ENCODE results near the gene OR51B6. TPM values are rescaled to one million over a fixed set of nuclear protein-coding genes. Genes with fewer than 3 reads are reported as not detected.
"Not testable (repeated sequence)": the region's sequence is repeated elsewhere in the genome, so short reads cannot be mapped to it uniquely, and the experiment has no call there.

OR51B6 gene
- total and polyA plus RNA-seq, 3 experiments from 2014 or later = not detected

GRCh38 chr11:5324197-5324596, 27.1 kb upstream of the OR51B6 start, which contains the start of gene OR51B2:
TSS of gene OR51B2 (minus strand) at chr11:5324297. CDS start at chr11:5324297, 0 bp downstream.
- Mint-ChIP-seq H3K27ac (no peak within 1 kb of the TSS), H3K27me3 (no peaks in the 10 kb centered on the region), H3K4me1 (no peaks in the 10 kb centered on the region), H3K36me3 (no peaks in the 10 kb centered on the region), H3K9me3 (peaks cover 0 to 7% (median 0%) of the 10 kb centered on the region in 5 donors), H3K4me3 (no peak within 1 kb of the TSS)
- Histone ChIP-seq H3K4me1 (ENCODE audit: insufficient read depth, low read length) (no peaks in the 10 kb centered on the region), H3K27ac (ENCODE audit: low read depth, low read length) (no peak within 1 kb of the TSS), H3K4me3 (ENCODE audit: low read length) (no peak within 1 kb of the TSS), H3K27me3 (ENCODE audit: insufficient read depth, low read length, poor library complexity, severe bottlenecking) (no peaks in the 10 kb centered on the region), H3K36me3 (ENCODE audit: insufficient read depth, low read length) (no peaks in the 10 kb centered on the region), H3K9me3 (ENCODE audit: low read length) (no peaks in the 10 kb centered on the region)
- ChIA-PET POLR2A (no interaction called here), CTCF (no interaction called here)
- DNase-seq = no peak

- Mint-ChIP-seq H3K4me3 (no peak overlapping the region), H3K27ac (no peak overlapping the region), H3K4me1 (no peaks in the 10 kb centered on the region), H3K27me3 (peaks cover 8 to 9% of the 10 kb centered on the region in 2 donors), H3K36me3 (no peaks in the 10 kb centered on the region), H3K9me3 (peaks cover 0 to 4% (median 0%) of the 10 kb centered on the region in 5 donors)
- no peak for DNase-seq
- POLR2A ChIA-PET = no interaction called here
- H3K27ac ChIP-seq (ENCODE audit: low read depth, low read length) = no peak overlapping the region
- no peaks in the 10 kb centered on the region for H3K9me3 ChIP-seq (ENCODE audit: low read length)
- CTCF ChIA-PET = no interaction called here
- no peaks in the 10 kb centered on the region for H3K4me1 ChIP-seq (ENCODE audit: insufficient read depth, low read length)
- no peak overlapping the region for H3K4me3 ChIP-seq (ENCODE audit: low read length)
- no peaks in the 10 kb centered on the region for H3K27me3 ChIP-seq (ENCODE audit: insufficient read depth, low read length, poor library complexity, severe bottlenecking)
- H3K36me3 ChIP-seq (ENCODE audit: insufficient read depth, low read length) = no peaks in the 10 kb centered on the region
Measured at GRCh38 chr11:5335170-5335569, 16.1 kb upstream of the OR51B6 start.

- no peak for DNase-seq
- peaks cover 0 to 4% (median 0%) of the 10 kb centered on the region in 5 donors for H3K9me3 Mint-ChIP-seq
Measured at GRCh38 chr11:5336331-5336730, 15.0 kb upstream of the OR51B6 start.

GRCh38 chr11:5337253-5337652, 14.1 kb upstream of the OR51B6 start:
- CTCF ChIA-PET, H3K4me3 Mint-ChIP-seq: not testable (repeated sequence)

More at GRCh38 chr11:5336331-5336730, 15.0 kb upstream of the OR51B6 start:
- Histone ChIP-seq H3K4me3 (ENCODE audit: low read length) (no peak overlapping the region), H3K4me1 (ENCODE audit: insufficient read depth, low read length) (no peaks in the 10 kb centered on the region), H3K36me3 (ENCODE audit: insufficient read depth, low read length) (no peaks in the 10 kb centered on the region), H3K9me3 (ENCODE audit: low read length) (no peaks in the 10 kb centered on the region), H3K27me3 (ENCODE audit: insufficient read depth, low read length, poor library complexity, severe bottlenecking) (no peaks in the 10 kb centered on the region), H3K27ac (ENCODE audit: low read depth, low read length) (no peak overlapping the region)
- H3K4me3 Mint-ChIP-seq = no peak overlapping the region
- no peak overlapping the region for H3K27ac Mint-ChIP-seq
- H3K4me1 Mint-ChIP-seq = no peaks in the 10 kb centered on the region
- no peaks in the 10 kb centered on the region for H3K36me3 Mint-ChIP-seq
- CTCF ChIA-PET = no interaction called here
- POLR2A ChIA-PET = no interaction called here
- H3K27me3 Mint-ChIP-seq = peaks cover 9 to 10% of the 10 kb centered on the region in 2 donors

DNA sequence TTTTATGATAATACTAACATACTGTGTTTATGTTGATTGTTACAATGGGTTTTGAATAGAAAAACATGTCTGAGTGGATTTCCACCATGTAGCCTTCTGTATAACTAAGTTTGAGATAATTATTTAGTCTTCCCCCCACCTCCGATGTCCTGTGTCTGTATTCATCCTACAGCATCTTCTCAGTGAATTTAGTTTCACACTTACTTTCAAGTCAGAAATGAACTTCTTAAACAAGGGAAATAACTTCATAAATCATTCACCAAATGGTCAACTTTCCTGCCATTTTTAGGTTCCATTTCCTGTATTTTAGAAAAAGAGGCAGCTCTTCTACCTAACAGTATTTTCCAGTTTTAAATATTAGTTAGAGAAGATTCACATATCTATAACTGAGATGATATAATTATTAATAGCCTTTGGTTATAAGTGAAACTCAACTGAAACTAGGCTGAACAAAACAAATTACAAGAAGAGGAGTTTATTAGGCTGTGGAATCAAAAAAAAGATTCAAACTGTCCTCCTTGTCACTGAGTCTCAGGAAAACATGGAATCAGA, 11.5 kb upstream of the OR51B6 start:
- CTCF ChIA-PET = no interaction called here
- H3K27ac ChIP-seq (ENCODE audit: low read depth, low read length) = no peak overlapping the region
- no peak overlapping the region for H3K27ac Mint-ChIP-seq
- H3K4me3 Mint-ChIP-seq = no peak overlapping the region
- no peaks in the 10 kb centered on the region for H3K4me1 Mint-ChIP-seq
- no peak overlapping the region for H3K4me3 ChIP-seq (ENCODE audit: low read length)
- peaks cover 0 to 4% (median 0%) of the 10 kb centered on the region in 5 donors for H3K9me3 Mint-ChIP-seq
- peaks cover 9 to 14% of the 10 kb centered on the region in 2 donors for H3K27me3 Mint-ChIP-seq
- H3K36me3 ChIP-seq (ENCODE audit: insufficient read depth, low read length) = no peaks in the 10 kb centered on the region
- POLR2A ChIA-PET = no interaction called here
- no peaks in the 10 kb centered on the region for H3K36me3 Mint-ChIP-seq
- no peaks in the 10 kb centered on the region for H3K27me3 ChIP-seq (ENCODE audit: insufficient read depth, low read length, poor library complexity, severe bottlenecking)
- H3K9me3 ChIP-seq (ENCODE audit: low read length) = no peaks in the 10 kb centered on the region
- DNase-seq = no peak
- H3K4me1 ChIP-seq (ENCODE audit: insufficient read depth, low read length) = no peaks in the 10 kb centered on the region

More at GRCh38 chr11:5337253-5337652, 14.1 kb upstream of the OR51B6 start:
- H3K36me3 ChIP-seq (ENCODE audit: insufficient read depth, low read length); H3K27me3 ChIP-seq (ENCODE audit: insufficient read depth, low read length, poor library complexity, severe bottlenecking); H3K9me3 Mint-ChIP-seq; DNase-seq; H3K27ac ChIP-seq (ENCODE audit: low read depth, low read length); H3K4me1 ChIP-seq (ENCODE audit: insufficient read depth, low read length); H3K9me3 ChIP-seq (ENCODE audit: low read length); H3K36me3 Mint-ChIP-seq; POLR2A ChIA-PET; H3K27ac Mint-ChIP-seq; H3K4me3 ChIP-seq (ENCODE audit: low read length); H3K4me1 Mint-ChIP-seq: not testable (repeated sequence)
- H3K27me3 Mint-ChIP-seq = peaks cover 9 to 10% of the 10 kb centered on the region in 2 donors

DNA sequence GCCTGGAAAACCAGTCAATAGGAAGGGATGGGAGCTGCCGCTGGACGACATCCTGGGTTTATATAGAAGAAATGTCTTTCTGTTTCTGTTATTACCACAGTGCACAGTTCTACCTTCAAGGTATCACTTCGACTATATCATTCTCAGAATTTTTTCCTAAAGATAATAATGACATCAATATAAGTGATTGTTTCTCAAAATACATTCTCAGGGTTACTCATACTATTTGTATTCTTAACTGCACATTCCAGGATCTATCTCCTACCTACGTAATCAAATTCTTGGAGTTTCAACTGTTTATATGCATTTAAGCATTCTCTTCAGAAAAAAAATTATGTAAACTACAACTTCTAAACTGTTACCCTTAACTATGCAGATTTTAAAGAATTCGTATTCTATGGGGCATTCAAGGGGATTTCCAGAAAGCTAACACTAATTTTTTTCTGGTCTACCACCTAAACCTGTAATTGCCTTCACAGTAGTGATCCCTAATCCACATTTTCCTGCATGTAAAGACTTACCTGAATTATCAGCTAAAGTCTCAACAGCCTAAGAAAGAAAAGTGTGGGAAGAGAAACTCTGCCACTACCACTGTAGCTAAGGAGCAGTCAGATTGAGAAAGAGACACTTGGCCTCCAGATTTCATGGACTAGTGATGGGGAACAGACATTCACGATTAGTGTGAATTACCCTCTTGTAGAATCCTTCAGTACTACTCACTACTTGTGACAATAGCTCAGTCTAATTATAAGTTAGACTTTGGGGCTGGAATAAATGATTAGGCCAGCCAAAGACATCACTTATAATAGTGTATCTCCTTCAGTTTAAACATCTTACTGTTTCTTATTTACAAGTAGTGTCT, 7.6 kb upstream of the OR51B6 start, which contains the start of gene OR51B5:
Gene OR51B5, minus strand, starts transcription at position 51 of the 862 bp plus-strand sequence. Its CDS starts 0 bp downstream, at position 51.
- Histone ChIP-seq H3K27ac (ENCODE audit: low read depth, low read length) (no peak within 1 kb of the TSS), H3K9me3 (ENCODE audit: low read length) (no peaks in the 10 kb centered on the region), H3K4me3 (ENCODE audit: low read length) (no peak within 1 kb of the TSS), H3K27me3 (ENCODE audit: insufficient read depth, low read length, poor library complexity, severe bottlenecking) (no peaks in the 10 kb centered on the region), H3K4me1 (ENCODE audit: insufficient read depth, low read length) (no peaks in the 10 kb centered on the region), H3K36me3 (ENCODE audit: insufficient read depth, low read length) (no peaks in the 10 kb centered on the region)
- peaks cover 0 to 2% (median 0%) of the 10 kb centered on the region in 5 donors for H3K9me3 Mint-ChIP-seq
- CTCF ChIA-PET = no interaction called here
- H3K27me3 Mint-ChIP-seq = peaks cover 0 to 14% of the 10 kb centered on the region in 2 donors
- POLR2A ChIA-PET = no interaction called here
- H3K4me3 Mint-ChIP-seq = no peak within 1 kb of the TSS
- no peaks in the 10 kb centered on the region for H3K36me3 Mint-ChIP-seq
- no peaks in the 10 kb centered on the region for H3K4me1 Mint-ChIP-seq
- no peak for DNase-seq
- no peak within 1 kb of the TSS for H3K27ac Mint-ChIP-seq

GRCh38 chr11:5345831-5346230, 5.5 kb upstream of the OR51B6 start:
- no peak overlapping the region for H3K27ac Mint-ChIP-seq
- CTCF ChIA-PET = no interaction called here

DNA sequence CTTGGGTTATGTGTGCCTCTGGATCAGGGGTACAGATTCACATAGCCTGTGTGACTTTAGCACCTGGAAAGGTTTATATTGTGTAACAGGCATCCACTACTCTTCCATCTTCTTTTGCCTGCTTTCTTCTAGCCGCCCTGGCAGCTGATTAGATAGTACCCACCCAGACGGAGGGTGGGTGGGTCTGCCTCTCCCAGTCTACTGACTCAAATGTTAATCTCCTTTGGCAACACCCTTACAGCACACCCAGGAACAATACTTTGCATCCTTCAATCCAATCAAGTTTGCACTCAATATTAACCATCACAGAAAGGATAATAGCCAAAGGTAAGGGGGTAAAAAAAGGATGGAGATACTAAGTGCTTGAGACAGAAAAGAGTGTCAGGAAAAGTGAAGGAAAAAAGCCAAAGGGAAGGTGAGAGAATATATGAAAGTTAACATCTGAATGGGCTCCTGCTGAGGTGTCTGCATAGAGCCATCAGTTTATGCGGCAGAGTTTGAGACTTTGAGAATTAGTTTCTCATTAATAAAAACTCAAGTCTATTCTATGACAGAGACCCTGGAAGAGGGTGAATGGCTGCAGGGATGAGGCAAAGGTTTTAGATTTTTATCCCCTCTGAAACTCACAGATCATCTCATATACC, 2.6 kb upstream of the OR51B6 start:
- Histone ChIP-seq H3K4me1 (ENCODE audit: insufficient read depth, low read length) (no peaks in the 10 kb centered on the region), H3K4me3 (ENCODE audit: low read length) (no peak overlapping the region), H3K27me3 (ENCODE audit: insufficient read depth, low read length, poor library complexity, severe bottlenecking) (no peaks in the 10 kb centered on the region), H3K36me3 (ENCODE audit: insufficient read depth, low read length) (no peaks in the 10 kb centered on the region), H3K9me3 (ENCODE audit: low read length) (no peaks in the 10 kb centered on the region), H3K27ac (ENCODE audit: low read depth, low read length) (no peak overlapping the region)
- POLR2A ChIA-PET = no interaction called here
- no peak overlapping the region for H3K4me3 Mint-ChIP-seq
- no peaks in the 10 kb centered on the region for H3K36me3 Mint-ChIP-seq
- no peak for DNase-seq
- no peak overlapping the region for H3K27ac Mint-ChIP-seq
- H3K27me3 Mint-ChIP-seq = peaks cover 0 to 2% of the 10 kb centered on the region in 2 donors
- no peaks in the 10 kb centered on the region for H3K4me1 Mint-ChIP-seq
- CTCF ChIA-PET = no interaction called here
- peaks cover 0 to 2% (median 0%) of the 10 kb centered on the region in 5 donors for H3K9me3 Mint-ChIP-seq

More at GRCh38 chr11:5345831-5346230, 5.5 kb upstream of the OR51B6 start:
- Histone ChIP-seq H3K27ac (ENCODE audit: low read depth, low read length) (no peak overlapping the region), H3K27me3 (ENCODE audit: insufficient read depth, low read length, poor library complexity, severe bottlenecking) (no peaks in the 10 kb centered on the region), H3K4me3 (ENCODE audit: low read length) (no peak overlapping the region), H3K36me3 (ENCODE audit: insufficient read depth, low read length) (no peaks in the 10 kb centered on the region), H3K4me1 (ENCODE audit: insufficient read depth, low read length) (no peaks in the 10 kb centered on the region), H3K9me3 (ENCODE audit: low read length) (no peaks in the 10 kb centered on the region)
- DNase-seq = no peak
- Mint-ChIP-seq H3K4me3 (no peak overlapping the region), H3K9me3 (peaks cover 0 to 2% (median 0%) of the 10 kb centered on the region in 5 donors), H3K27me3 (peaks cover 0 to 7% of the 10 kb centered on the region in 2 donors), H3K4me1 (no peaks in the 10 kb centered on the region), H3K36me3 (no peaks in the 10 kb centered on the region)
- POLR2A ChIA-PET = no interaction called here
